HAP-1 (cell line): ENCODE data around the gene CNTN6.

Source experiments
- DNase-seq, 2 experiments: peaks; one replicate each; pipeline ENCODE4 v3.0.0-alpha.2; 2016 to 2020; ENCODE audit warnings: low spot score in 2 of 2
- H3K27me3 ChIP-seq: fragments of 250-450 bp; sonication (Bioruptor Pico); 2 replicates; pipeline ENCODE4 v1.5.1; 2020; ENCODE audit warnings: low read depth, mild to moderate bottlenecking, moderate library complexity
- H3K36me3 ChIP-seq: fragments of 250-450 bp; sonication (Bioruptor Pico); replicated peaks from 2 replicates; pipeline ENCODE4 v1.5.1; 2020; ENCODE audit warnings: mild to moderate bottlenecking
- H3K4me1 ChIP-seq: fragments of 250-450 bp; sonication (Bioruptor Pico); 2 replicates; pipeline ENCODE4 v1.5.1; 2020; ENCODE audit warnings: mild to moderate bottlenecking
- H3K4me3 ChIP-seq: fragments of 250-450 bp; sonication (Bioruptor Pico); 2 replicates; pipeline ENCODE4 v1.5.1; 2020; ENCODE audit warnings: mild to moderate bottlenecking, moderate library complexity
- H3K9me3 ChIP-seq: fragments of 250-450 bp; sonication (Bioruptor Pico); 2 replicates; pipeline ENCODE4 v1.5.1; 2020; ENCODE audit warnings: mild to moderate bottlenecking, moderate library complexity
- in situ Hi-C: fragments of 300-500 bp; cut with MboI; formaldehyde crosslinking; loops from 3 replicates; pipeline ENCODE4 v1.14.3; 2020; ENCODE audit warnings: low sequenced_read_pairs, inconsistent platforms, mixed read lengths

CNTN6 gene

GRCh38 chr3:1263121-1263520 is 170.3 kb downstream of the CNTN6 start:
- no peaks in the 10 kb centered on the region; the same call in 1 of the 2 replicates for H3K9me3 ChIP-seq
- in situ Hi-C loops = no loop called here
- no peak overlapping the region for H3K4me3 ChIP-seq
- no peaks in the 10 kb centered on the region for H3K36me3 ChIP-seq
- no peak for DNase-seq
- H3K4me1 ChIP-seq = no peaks in the 10 kb centered on the region
- H3K27me3 ChIP-seq = no peaks in the 10 kb centered on the region

GRCh38 chr3:1269808-1270207 is 177.0 kb downstream of the CNTN6 start:
- in situ Hi-C loops = no loop called here
- no peaks in the 10 kb centered on the region for H3K36me3 ChIP-seq
- H3K4me3 ChIP-seq = no peak overlapping the region
- no peaks in the 10 kb centered on the region for H3K4me1 ChIP-seq
- no peak for DNase-seq
- H3K27me3 ChIP-seq = no peaks in the 10 kb centered on the region
- H3K9me3 ChIP-seq = no peaks in the 10 kb centered on the region; the same call in 1 of the 2 replicates

- H3K4me1 ChIP-seq = no peaks in the 10 kb centered on the region
- H3K4me3 ChIP-seq = no peak overlapping the region
- H3K9me3 ChIP-seq = no peaks in the 10 kb centered on the region
- H3K27me3 ChIP-seq = no peaks in the 10 kb centered on the region
- no peaks in the 10 kb centered on the region for H3K36me3 ChIP-seq
- DNase-seq = no peak
- in situ Hi-C loops = no loop called here
These were observed 179.9 kb downstream of the CNTN6 start for GRCh38 chr3:1272546-1273265.

- Histone ChIP-seq H3K4me3 (no peak overlapping the region), H3K36me3 (no peaks in the 10 kb centered on the region), H3K4me1 (no peaks in the 10 kb centered on the region), H3K9me3 (no peaks in the 10 kb centered on the region), H3K27me3 (no peaks in the 10 kb centered on the region)
- DNase-seq = peak; percentile 28 to 68
- in situ Hi-C loops = no loop called here
These were observed 182.7 kb downstream of the CNTN6 start for GRCh38 chr3:1275495-1275894.

- peaks cover 14% of the 10 kb centered on the region for H3K4me1 ChIP-seq
- no peak overlapping the region for H3K4me3 ChIP-seq
- H3K9me3 ChIP-seq = no peaks in the 10 kb centered on the region
- H3K36me3 ChIP-seq = no peaks in the 10 kb centered on the region
- H3K27me3 ChIP-seq = no peaks in the 10 kb centered on the region
- in situ Hi-C loops = no loop called here
- no peak for DNase-seq
These were observed 195.0 kb downstream of the CNTN6 start for GRCh38 chr3:1287815-1288214.

- Histone ChIP-seq H3K4me3 (no peak overlapping the region), H3K9me3 (no peaks in the 10 kb centered on the region), H3K36me3 (no peaks in the 10 kb centered on the region), H3K4me1 (peaks cover 23% of the 10 kb centered on the region), H3K27me3 (no peaks in the 10 kb centered on the region)
- in situ Hi-C loops = no loop called here
- DNase-seq = no peak
These were observed 196.1 kb downstream of the CNTN6 start for GRCh38 chr3:1288805-1289494.

- Histone ChIP-seq H3K27me3 (no peaks in the 10 kb centered on the region), H3K36me3 (no peaks in the 10 kb centered on the region), H3K4me3 (no peak overlapping the region), H3K4me1 (peaks cover 26% of the 10 kb centered on the region), H3K9me3 (no peaks in the 10 kb centered on the region)
- in situ Hi-C loops = no loop called here
- DNase-seq = peak; percentile 8 to 96
These were observed 199.8 kb downstream of the CNTN6 start for GRCh38 chr3:1292571-1293071.

GRCh38 chr3:1294586-1294985 is 201.8 kb downstream of the CNTN6 start:
- H3K4me3 ChIP-seq = no peak overlapping the region

GRCh38 chr3:1318296-1319005 is 225.6 kb downstream of the CNTN6 start:
- in situ Hi-C loops = no loop called here
- no peaks in the 10 kb centered on the region for H3K9me3 ChIP-seq
- H3K36me3 ChIP-seq = no peaks in the 10 kb centered on the region
- no peak overlapping the region for H3K4me3 ChIP-seq
- H3K27me3 ChIP-seq = no peaks in the 10 kb centered on the region
- no peak for DNase-seq
- H3K4me1 ChIP-seq = 0 out of 2 replicates have a peak, but pooled peaks cover under 1% of the 10 kb centered on the region

More at GRCh38 chr3:1294586-1294985, 201.8 kb downstream of the CNTN6 start:
- DNase-seq = no peak
- in situ Hi-C loops = no loop called here
- Histone ChIP-seq H3K4me1 (peaks cover 26% of the 10 kb centered on the region), H3K9me3 (no peaks in the 10 kb centered on the region), H3K27me3 (no peaks in the 10 kb centered on the region), H3K36me3 (no peaks in the 10 kb centered on the region)

- Histone ChIP-seq H3K9me3 (no peaks in the 10 kb centered on the region), H3K4me3 (no peak overlapping the region), H3K4me1 (peaks cover 6% of the 10 kb centered on the region), H3K27me3 (no peaks in the 10 kb centered on the region), H3K36me3 (no peaks in the 10 kb centered on the region)
- in situ Hi-C loops = no loop called here
- no peak for DNase-seq
These were observed 233.7 kb downstream of the CNTN6 start for GRCh38 chr3:1326546-1326945.

GRCh38 chr3:1330107-1330506 is 237.3 kb downstream of the CNTN6 start:
- Histone ChIP-seq H3K27me3 (no peaks in the 10 kb centered on the region), H3K4me3 (no peak overlapping the region), H3K36me3 (no peaks in the 10 kb centered on the region), H3K4me1 (peaks cover 17% of the 10 kb centered on the region), H3K9me3 (no peaks in the 10 kb centered on the region)
- no peak for DNase-seq
- in situ Hi-C loops = no loop called here

- no peaks in the 10 kb centered on the region for H3K27me3 ChIP-seq
- no peak overlapping the region for H3K4me3 ChIP-seq
- no peaks in the 10 kb centered on the region for H3K9me3 ChIP-seq
- DNase-seq = no peak
- in situ Hi-C loops = no loop called here
- H3K4me1 ChIP-seq = peaks cover 4% of the 10 kb centered on the region
- H3K36me3 ChIP-seq = no peaks in the 10 kb centered on the region
These were observed 253.6 kb downstream of the CNTN6 start for GRCh38 chr3:1346386-1346785.

GRCh38 chr3:1348547-1348946 is 255.7 kb downstream of the CNTN6 start:
- H3K4me3 ChIP-seq = no peak overlapping the region
- H3K4me1 ChIP-seq = no peaks in the 10 kb centered on the region
- DNase-seq = no peak
- in situ Hi-C loops = no loop called here
- no peaks in the 10 kb centered on the region for H3K9me3 ChIP-seq
- H3K36me3 ChIP-seq = no peaks in the 10 kb centered on the region
- no peaks in the 10 kb centered on the region for H3K27me3 ChIP-seq

- H3K27me3 ChIP-seq = no peaks in the 10 kb centered on the region
- in situ Hi-C loops = no loop called here
- no peaks in the 10 kb centered on the region for H3K36me3 ChIP-seq
- H3K9me3 ChIP-seq = no peaks in the 10 kb centered on the region
- no peaks in the 10 kb centered on the region for H3K4me1 ChIP-seq
- no peak for DNase-seq
- H3K4me3 ChIP-seq = no peak overlapping the region
These were observed 258.1 kb downstream of the CNTN6 start for GRCh38 chr3:1350885-1351284.
